ENCODE results near the gene MRPL33. TPM values are rescaled to one million over a fixed set of nuclear protein-coding genes. Genes with fewer than 3 reads are reported as not detected.

MRPL33 gene
- polyA plus RNA-seq, 3 donors: 148 to 172 (median 153) TPM

- DNase-seq (ENCODE audit: extremely low read depth in 1 of 11, low read depth in 9 of 11, low spot score in 4 of 11): no peak
Measured at GRCh38 chr2:27797841-27798240, 26.3 kb downstream of the MRPL33 start.

GRCh38 chr2:27798486-27798885, 27.0 kb downstream of the MRPL33 start:
- no peak for DNase-seq (ENCODE audit: extremely low read depth in 1 of 11, low read depth in 9 of 11, low spot score in 4 of 11)

- DNase-seq (ENCODE audit: extremely low read depth in 1 of 11, low read depth in 9 of 11, low spot score in 4 of 11): peak in 2 of 11 donors; percentile 10 to 18
Measured at GRCh38 chr2:27798948-27799645, 27.6 kb downstream of the MRPL33 start.

- no peak for DNase-seq (ENCODE audit: extremely low read depth in 1 of 11, low read depth in 9 of 11, low spot score in 4 of 11)
Measured at GRCh38 chr2:27799646-27800010, 28.1 kb downstream of the MRPL33 start.

GRCh38 chr2:27800856-27801255, 29.3 kb downstream of the MRPL33 start:
- DNase-seq (ENCODE audit: extremely low read depth in 1 of 11, low read depth in 9 of 11, low spot score in 4 of 11): no peak

GRCh38 chr2:27802547-27802946, 31.0 kb downstream of the MRPL33 start:
- DNase-seq (ENCODE audit: extremely low read depth in 1 of 11, low read depth in 9 of 11, low spot score in 4 of 11): no peak

GRCh38 chr2:27803046-27803445, 31.5 kb downstream of the MRPL33 start:
- DNase-seq (ENCODE audit: extremely low read depth in 1 of 11, low read depth in 9 of 11, low spot score in 4 of 11): no peak

GRCh38 chr2:27804146-27804545, 32.6 kb downstream of the MRPL33 start:
- DNase-seq (ENCODE audit: extremely low read depth in 1 of 11, low read depth in 9 of 11, low spot score in 4 of 11): no peak

GRCh38 chr2:27805180-27805579, 33.7 kb downstream of the MRPL33 start:
- no peak for DNase-seq (ENCODE audit: extremely low read depth in 1 of 11, low read depth in 9 of 11, low spot score in 4 of 11)

- DNase-seq (ENCODE audit: extremely low read depth in 1 of 11, low read depth in 9 of 11, low spot score in 4 of 11): peak in 4 of 11 donors; percentile 18 to 31 (median 28)
Measured at GRCh38 chr2:27806311-27807059, 35.0 kb downstream of the MRPL33 start.

- no peak for DNase-seq (ENCODE audit: extremely low read depth in 1 of 11, low read depth in 9 of 11, low spot score in 4 of 11)
Measured at GRCh38 chr2:27807476-27807875, 36.0 kb downstream of the MRPL33 start.

GRCh38 chr2:27808418-27808817, 36.9 kb downstream of the MRPL33 start:
- no peak for DNase-seq (ENCODE audit: extremely low read depth in 1 of 11, low read depth in 9 of 11, low spot score in 4 of 11)

GRCh38 chr2:27808984-27809383, 37.5 kb downstream of the MRPL33 start:
- no peak for DNase-seq (ENCODE audit: extremely low read depth in 1 of 11, low read depth in 9 of 11, low spot score in 4 of 11)

GRCh38 chr2:27809761-27810241, 38.3 kb downstream of the MRPL33 start:
- DNase-seq (ENCODE audit: extremely low read depth in 1 of 11, low read depth in 9 of 11, low spot score in 4 of 11): no peak

- DNase-seq (ENCODE audit: extremely low read depth in 1 of 11, low read depth in 9 of 11, low spot score in 4 of 11): no peak
Measured at GRCh38 chr2:27810455-27810854, 38.9 kb downstream of the MRPL33 start.

GRCh38 chr2:27811768-27812167, 40.2 kb downstream of the MRPL33 start:
- no peak for DNase-seq (ENCODE audit: extremely low read depth in 1 of 11, low read depth in 9 of 11, low spot score in 4 of 11)

- no peak for DNase-seq (ENCODE audit: extremely low read depth in 1 of 11, low read depth in 9 of 11, low spot score in 4 of 11)
Measured at GRCh38 chr2:27814758-27815157, 43.2 kb downstream of the MRPL33 start.

GRCh38 chr2:27815860-27816438, 44.4 kb downstream of the MRPL33 start:
- DNase-seq (ENCODE audit: extremely low read depth in 1 of 11, low read depth in 9 of 11, low spot score in 4 of 11): no peak

- DNase-seq (ENCODE audit: extremely low read depth in 1 of 11, low read depth in 9 of 11, low spot score in 4 of 11): no peak
Measured at GRCh38 chr2:27822049-27822448, 50.5 kb downstream of the MRPL33 start.

GRCh38 chr2:27823135-27823534, 51.6 kb downstream of the MRPL33 start:
- DNase-seq (ENCODE audit: extremely low read depth in 1 of 11, low read depth in 9 of 11, low spot score in 4 of 11): no peak
